Measurements from ENCODE around the gene RPS24. TPM values are rescaled to one million over a fixed set of nuclear protein-coding genes. Genes with fewer than 3 reads are reported as not detected.

Gene RPS24
- 1,000 to 10,000 TPM; 1,007 to 1,809 (median 1,273) TPM for total RNA-seq
- 1,000 to 10,000 TPM; 6,228 to 8,141 (median 7,483) TPM for polyA plus RNA-seq
- long read RNA-seq, donor 1, transcript RPS24-207 (3 exons, 1,104 nt), result minor isoform, 67 of 2,103 reads
- long read RNA-seq, donor 1, transcript RPS24-211 (1 exons, 2,146 nt), result minor isoform, 237 of 2,103 reads
- long read RNA-seq, donor 1, transcript RPS24-219 (6 exons, 684 nt), result major isoform, 939 of 2,103 reads
- long read RNA-seq, donor 1, transcript RPS24-214 (5 exons, 634 nt), result minor isoform, 197 of 2,103 reads
- long read RNA-seq, donor 1, partial matches to known transcripts, result 354 of 2,103 reads
- long read RNA-seq, donor 1, other reads (novel, unspliced or antisense), result 253 of 2,103 reads
- long read RNA-seq, donor 2, transcript RPS24-219 (6 exons, 684 nt), result major isoform, 671 of 1,805 reads
- long read RNA-seq, donor 2, transcript RPS24-210 (4 exons, 1,008 nt), result minor isoform, 70 of 1,805 reads
- long read RNA-seq, donor 2, transcript RPS24-211 (1 exons, 2,146 nt), result minor isoform, 211 of 1,805 reads
- long read RNA-seq, donor 2, transcript RPS24-214 (5 exons, 634 nt), result minor isoform, 248 of 1,805 reads
- long read RNA-seq, donor 2, partial matches to known transcripts, result 322 of 1,805 reads
- long read RNA-seq, donor 2, other reads (novel, unspliced or antisense), result 219 of 1,805 reads

- WGBS, 5 donors, result 0 to 1% (median 0%) methylated on average over 54 to 55 of the region's 55 CpGs
- H3K4me1 ChIP-seq, result peaks cover 12 to 68% (median 59%) of the 10 kb centered on the region in 6 donors
- intact Hi-C loops (cut with DNase I; ENCODE audit: low total_unique reads), result no loop called here
- TF ChIP-seq POLR2A (IDR thresholded peaks at IDR 0.05) (peak; percentile 19 to 54 (median 49)), CTCF (IDR thresholded peaks at IDR 0.05 in 8 of 11, conservative IDR thresholded peaks at IDR 0.05 in 3 of 11) (peak in 3 of 11 experiments; percentile 7 to 37 (median 12)), POLR2AphosphoS5 (IDR thresholded peaks at IDR 0.05) (peak; percentile 92 to 95 (median 94))
- peak; percentile 97 for DNase-seq
- peak within 1 kb of the TSS; percentile 55 to 95 (median 76) for H3K4me3 ChIP-seq
- H3K36me3 ChIP-seq, result peaks cover 0 to 40% (median 37%) of the 10 kb centered on the region in 6 donors
- no peaks in the 10 kb centered on the region for H3K27me3 ChIP-seq (replicated peaks in 1 of 7)
- peak within 1 kb of the TSS; percentile 54 to 88 (median 80) for H3K27ac ChIP-seq
- no peaks in the 10 kb centered on the region for H3K9me3 ChIP-seq
Measured at GRCh38 chr10:78033637-78034470, at the start of gene RPS24. RPS24 (plus strand) TSS chr10:78033863; CDS start chr10:78033902, 39 bp downstream.

GRCh38 chr10:77984986-77985385, 48.7 kb upstream of the RPS24 start:
- intact Hi-C loops (cut with DNase I; ENCODE audit: low total_unique reads), result no loop called here
- Histone ChIP-seq H3K9me3 (no peaks in the 10 kb centered on the region), H3K27me3 (replicated peaks in 1 of 7) (no peaks in the 10 kb centered on the region), H3K36me3 (peaks cover 12 to 100% (median 93%) of the 10 kb centered on the region in 6 donors), H3K4me3 (no peak overlapping the region), H3K4me1 (peaks cover 0 to 7% (median 0%) of the 10 kb centered on the region in 6 donors), H3K27ac (no peak overlapping the region)
- no peak for DNase-seq
- TF ChIP-seq POLR2AphosphoS5 (IDR thresholded peaks at IDR 0.05) (no peak), CTCF (IDR thresholded peaks at IDR 0.05 in 8 of 11, conservative IDR thresholded peaks at IDR 0.05 in 3 of 11) (no peak), POLR2A (IDR thresholded peaks at IDR 0.05) (no peak)
- WGBS, 5 donors, result 68 to 89% (median 76%) methylated on average over 4 of the region's 4 CpGs

- Histone ChIP-seq H3K27me3 (replicated peaks in 1 of 7) (no peaks in the 10 kb centered on the region), H3K9me3 (no peaks in the 10 kb centered on the region), H3K27ac (no peak overlapping the region), H3K4me3 (no peak overlapping the region), H3K36me3 (peaks cover 13 to 100% (median 95%) of the 10 kb centered on the region in 6 donors), H3K4me1 (peaks cover 0 to 7% (median 0%) of the 10 kb centered on the region in 6 donors)
- no peak for DNase-seq
- 81 to 96% (median 95%) methylated on average over 7 of the region's 7 CpGs for WGBS, 5 donors
- intact Hi-C loops (cut with DNase I; ENCODE audit: low total_unique reads), result no loop called here
- TF ChIP-seq CTCF (IDR thresholded peaks at IDR 0.05 in 8 of 11, conservative IDR thresholded peaks at IDR 0.05 in 3 of 11), result no peak
- no peak for TF ChIP-seq POLR2AphosphoS5 (IDR thresholded peaks at IDR 0.05)
- TF ChIP-seq POLR2A (IDR thresholded peaks at IDR 0.05), result no peak
Measured at GRCh38 chr10:77987671-77988255, 45.9 kb upstream of the RPS24 start.

Measured in spleen (tissue), 13 donors.